Astrocyte (in vitro differentiated cells and primary cell): ENCODE measurements around the gene XPO6. TPM values are rescaled to one million over a fixed set of nuclear protein-coding genes. Genes with fewer than 3 reads are reported as not detected.

Experiments
- DNase-seq: peaks from one replicate; pipeline ENCODE4 v3.0.0-alpha.2; 2010; ENCODE audit warnings: low read depth
- FAIRE-seq: peaks from 2 replicates; lab custom pipeline; 2011; peaks lifted over from hg19 to GRCh38; lab: Jason Lieb, UNC
- H2AFZ ChIP-seq: 2 replicates; pipeline ENCODE4 v1.6.0; 2012; ENCODE audit warnings: low read depth, low read length, inconsistent platforms
- H3K27ac ChIP-seq: 2 replicates; pipeline ENCODE4 v1.5.1; 2011; ENCODE audit warnings: low read depth, low read length, inconsistent platforms
- H3K27me3 ChIP-seq: 2 replicates; pipeline ENCODE4 v1.6.0; 2011; ENCODE audit warnings: low read length, inconsistent platforms; ENCODE audit not compliant: insufficient read depth
- H3K36me3 ChIP-seq: 2 replicates; pipeline ENCODE4 v1.5.1; 2011; ENCODE audit warnings: low read length, inconsistent platforms; ENCODE audit not compliant: insufficient read depth
- H3K4me1 ChIP-seq: 2 replicates; pipeline ENCODE4 v1.5.1; 2011; ENCODE audit warnings: low read length, inconsistent platforms; ENCODE audit not compliant: insufficient read depth
- H3K4me2 ChIP-seq: 2 replicates; pipeline ENCODE4 v1.6.0; 2012; ENCODE audit warnings: low read length, inconsistent platforms
- H3K4me3 ChIP-seq: 2 replicates; pipeline ENCODE4 v1.5.1; 2011; ENCODE audit warnings: low read depth, mild to moderate bottlenecking, low read length, inconsistent platforms; ENCODE audit not compliant: insufficient read depth
- H3K79me2 ChIP-seq: 2 replicates; pipeline ENCODE4 v1.6.0; 2012; ENCODE audit warnings: mild to moderate bottlenecking, low read length, inconsistent platforms; ENCODE audit not compliant: insufficient read depth
- H3K9ac ChIP-seq: 2 replicates; pipeline ENCODE4 v1.6.0; 2012; ENCODE audit warnings: mild to moderate bottlenecking, low read length, inconsistent platforms
- H3K9me3 ChIP-seq: 2 replicates; pipeline ENCODE4 v1.5.1; 2012; ENCODE audit warnings: low read depth, mild to moderate bottlenecking, low read length, inconsistent platforms; ENCODE audit not compliant: insufficient read depth
- H4K20me1 ChIP-seq: 2 replicates; pipeline ENCODE4 v1.6.0; 2012; ENCODE audit warnings: low read length, inconsistent platforms; ENCODE audit not compliant: insufficient read depth
- H3K27ac Mint-ChIP-seq: one replicate; pipeline ENCODE4 v1.8.0; 2021; ENCODE audit warnings: mild to moderate bottlenecking, mixed read lengths; ENCODE audit not compliant: unreplicated experiment
- H3K27me3 Mint-ChIP-seq: one replicate; pipeline ENCODE4 v1.8.0; 2021; ENCODE audit warnings: low read depth, mixed read lengths; ENCODE audit not compliant: unreplicated experiment
- H3K36me3 Mint-ChIP-seq: one replicate; pipeline ENCODE4 v1.8.0; 2021; ENCODE audit warnings: low read depth, mixed read lengths; ENCODE audit not compliant: unreplicated experiment
- H3K4me1 Mint-ChIP-seq: one replicate; pipeline ENCODE4 v1.8.0; 2021; ENCODE audit warnings: low read depth, mixed read lengths; ENCODE audit not compliant: unreplicated experiment
- H3K4me3 Mint-ChIP-seq: one replicate; pipeline ENCODE4 v1.8.0; 2021; ENCODE audit warnings: mild to moderate bottlenecking, moderate library complexity, mixed read lengths; ENCODE audit not compliant: unreplicated experiment
- H3K9me3 Mint-ChIP-seq: one replicate; pipeline ENCODE4 v1.8.0; 2021; ENCODE audit warnings: mild to moderate bottlenecking, mixed read lengths; ENCODE audit not compliant: unreplicated experiment
- EZH2 ChIP-seq: IDR thresholded peaks from 2 replicates; pipeline ENCODE4 v1.6.1; 2012; ENCODE audit warnings: mild to moderate bottlenecking, low read length, inconsistent platforms; ENCODE audit not compliant: insufficient read depth
- total RNA-seq: library from RNA; stranded (reverse); gene quantifications from 2 replicates; pipeline ENCODE4 v1.2.1, GENCODE V29; 2021
- TF ChIP-seq, protein P1 (sequence below): IDR thresholded peaks from 2 replicates; pipeline ENCODE4 v1.5.1; 2011; ENCODE audit warnings: low read depth, mild to moderate bottlenecking, inconsistent platforms, low read length, moderate library complexity; ENCODE audit not compliant: insufficient read depth

The XPO6 gene
- total RNA-seq, 1 donor from 2014 or later, result 135 TPM

DNA sequence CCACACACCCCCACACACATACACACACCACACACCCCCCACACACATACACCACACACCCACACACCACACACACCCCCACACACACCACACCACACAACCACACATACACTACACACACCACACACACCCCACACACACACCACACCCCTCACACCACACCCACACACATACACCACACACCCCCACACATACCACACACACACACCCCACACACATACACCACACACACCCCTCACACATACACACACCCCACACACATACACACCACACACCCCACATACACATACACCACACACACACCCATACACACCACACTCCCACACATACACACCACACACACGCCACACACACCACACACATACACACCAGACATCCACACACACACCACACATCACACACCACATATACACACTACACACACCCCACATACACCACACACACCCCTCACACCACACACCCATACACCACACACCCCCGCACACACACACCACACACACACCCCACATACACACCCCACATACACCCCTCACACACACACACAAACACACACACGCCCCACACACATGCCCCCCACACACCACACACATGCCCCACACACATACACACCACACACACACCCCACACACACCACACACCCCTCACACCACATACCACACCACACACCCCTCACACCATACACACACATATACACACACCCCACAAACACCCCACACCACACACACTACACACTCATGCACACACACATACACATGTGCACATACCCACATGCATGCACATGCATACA is 122.4 kb downstream of the XPO6 start:
- Histone ChIP-seq H3K36me3 (no peaks in the 10 kb centered on the region), H3K79me2 (no peaks in the 10 kb centered on the region), H3K27me3 (no peaks in the 10 kb centered on the region), H3K4me3 (no peak overlapping the region), H3K4me1 (peaks cover 13% of the 10 kb centered on the region), H2AFZ (no peak overlapping the region), H3K9me3 (no peaks in the 10 kb centered on the region), H4K20me1 (peaks cover 56% of the 10 kb centered on the region), H3K27ac (no peak overlapping the region), H3K9ac (no peak overlapping the region), H3K4me2 (no peak overlapping the region)
- no peak for FAIRE-seq
- peaks cover 10% of the 10 kb centered on the region for H3K4me1 Mint-ChIP-seq
- H3K36me3 Mint-ChIP-seq, result no peaks in the 10 kb centered on the region
- no peak overlapping the region for H3K27ac Mint-ChIP-seq
- peaks cover 3% of the 10 kb centered on the region for H3K27me3 Mint-ChIP-seq
- no peaks in the 10 kb centered on the region for H3K9me3 Mint-ChIP-seq
- H3K4me3 Mint-ChIP-seq, result no peak overlapping the region
- TF ChIP-seq EZH2, result no peak
- TF ChIP-seq, protein P1, sequence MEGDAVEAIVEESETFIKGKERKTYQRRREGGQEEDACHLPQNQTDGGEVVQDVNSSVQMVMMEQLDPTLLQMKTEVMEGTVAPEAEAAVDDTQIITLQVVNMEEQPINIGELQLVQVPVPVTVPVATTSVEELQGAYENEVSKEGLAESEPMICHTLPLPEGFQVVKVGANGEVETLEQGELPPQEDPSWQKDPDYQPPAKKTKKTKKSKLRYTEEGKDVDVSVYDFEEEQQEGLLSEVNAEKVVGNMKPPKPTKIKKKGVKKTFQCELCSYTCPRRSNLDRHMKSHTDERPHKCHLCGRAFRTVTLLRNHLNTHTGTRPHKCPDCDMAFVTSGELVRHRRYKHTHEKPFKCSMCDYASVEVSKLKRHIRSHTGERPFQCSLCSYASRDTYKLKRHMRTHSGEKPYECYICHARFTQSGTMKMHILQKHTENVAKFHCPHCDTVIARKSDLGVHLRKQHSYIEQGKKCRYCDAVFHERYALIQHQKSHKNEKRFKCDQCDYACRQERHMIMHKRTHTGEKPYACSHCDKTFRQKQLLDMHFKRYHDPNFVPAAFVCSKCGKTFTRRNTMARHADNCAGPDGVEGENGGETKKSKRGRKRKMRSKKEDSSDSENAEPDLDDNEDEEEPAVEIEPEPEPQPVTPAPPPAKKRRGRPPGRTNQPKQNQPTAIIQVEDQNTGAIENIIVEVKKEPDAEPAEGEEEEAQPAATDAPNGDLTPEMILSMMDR, result no peak
- no peak for DNase-seq

DNA sequence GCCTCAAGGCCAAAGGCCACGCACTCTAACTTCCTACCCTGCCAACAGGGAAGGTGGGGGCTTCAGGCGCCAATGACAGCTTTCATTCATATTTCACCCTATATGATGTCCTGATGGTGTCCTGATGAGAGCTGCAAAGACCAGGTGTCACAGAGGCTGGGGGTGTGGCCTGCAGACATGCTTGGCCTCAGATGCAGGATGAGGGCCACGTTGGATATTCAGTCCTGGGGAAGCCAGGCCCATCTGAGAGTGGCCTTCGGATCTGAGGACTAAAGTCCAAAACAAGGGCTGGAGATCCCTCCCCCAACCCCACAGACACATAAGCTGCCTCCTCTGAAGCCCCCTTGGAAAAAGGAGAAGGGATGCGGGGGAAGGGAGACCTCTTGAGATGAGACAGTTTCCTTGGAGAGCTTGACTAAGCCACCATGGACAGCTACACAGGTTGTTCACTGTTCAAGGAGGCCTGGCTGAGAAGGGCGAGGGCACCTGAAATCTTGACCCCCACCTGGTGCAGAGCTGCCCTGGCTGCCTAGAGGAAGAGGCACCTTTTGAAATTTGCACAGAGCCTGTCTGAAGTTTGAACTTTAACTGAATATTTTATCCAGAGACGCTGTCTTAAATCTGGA is 124.0 kb downstream of the XPO6 start:
- Histone ChIP-seq H3K4me3 (no peak overlapping the region), H3K4me2 (no peak overlapping the region), H3K27me3 (no peaks in the 10 kb centered on the region), H3K9me3 (no peaks in the 10 kb centered on the region), H3K9ac (no peak overlapping the region), H2AFZ (no peak overlapping the region), H3K4me1 (peaks cover 13% of the 10 kb centered on the region), H3K27ac (no peak overlapping the region), H4K20me1 (peaks cover 40% of the 10 kb centered on the region), H3K79me2 (no peaks in the 10 kb centered on the region), H3K36me3 (no peaks in the 10 kb centered on the region)
- DNase-seq (no peak), FAIRE-seq (no peak)
- Mint-ChIP-seq H3K9me3 (no peaks in the 10 kb centered on the region), H3K27me3 (peaks cover 3% of the 10 kb centered on the region), H3K4me3 (no peak overlapping the region), H3K27ac (no peak overlapping the region), H3K4me1 (peaks cover 6% of the 10 kb centered on the region), H3K36me3 (no peaks in the 10 kb centered on the region)
- TF ChIP-seq EZH2, result no peak
- TF ChIP-seq, protein P1, result no peak
